Trophoblast cell (in vitro differentiated cells and primary cell): ENCODE results near the gene MDM4.
A peak's percentile ranks its signal among the peaks of the same experiment; 100 is the strongest.

ENCODE experiments used
- DNase-seq, 2 donors: peaks; one replicate each; pipeline ENCODE4 v3.0.0-alpha.2; 2016
- H2AFZ ChIP-seq: 2 replicates; pipeline ENCODE4 v1.6.1; 2013; ENCODE audit warnings: low read length, moderate library complexity, mild to moderate bottlenecking; ENCODE audit not compliant: insufficient read depth, poor library complexity
- H2AK5ac ChIP-seq: 2 replicates; pipeline ENCODE4 v1.6.1; 2013; ENCODE audit warnings: mild to moderate bottlenecking, low read length
- H2BK120ac ChIP-seq: 2 replicates; pipeline ENCODE4 v1.6.1; 2013; ENCODE audit warnings: low read length, mild to moderate bottlenecking, moderate library complexity; ENCODE audit not compliant: insufficient read depth, poor library complexity
- H2BK12ac ChIP-seq: 2 replicates; pipeline ENCODE4 v1.6.1; 2013; ENCODE audit warnings: mild to moderate bottlenecking, low read length, moderate library complexity
- H2BK5ac ChIP-seq: 2 replicates; pipeline ENCODE4 v1.6.1; 2013; ENCODE audit warnings: low read length, low read depth, moderate library complexity, mild to moderate bottlenecking; ENCODE audit not compliant: poor library complexity
- H3K14ac ChIP-seq: 2 replicates; pipeline ENCODE4 v1.6.1; 2013; ENCODE audit warnings: mild to moderate bottlenecking, low read length
- H3K18ac ChIP-seq: 2 replicates; pipeline ENCODE4 v1.6.1; 2013; ENCODE audit warnings: mild to moderate bottlenecking, low read length
- H3K23ac ChIP-seq: 2 replicates; pipeline ENCODE4 v1.6.1; 2013; ENCODE audit warnings: low read length
- H3K27ac ChIP-seq: 2 replicates; pipeline ENCODE4 v1.5.1; 2013; ENCODE audit warnings: low read depth, mild to moderate bottlenecking, inconsistent platforms, low read length, moderate library complexity
- H3K27me3 ChIP-seq: 2 replicates; pipeline ENCODE4 v1.6.1; 2013; ENCODE audit warnings: inconsistent platforms, mild to moderate bottlenecking, low read length, moderate library complexity; ENCODE audit not compliant: insufficient read depth
- H3K36me3 ChIP-seq, 2 experiments: 1 replicate in 1 of 2; 2 replicates in 1 of 2; pipeline ENCODE4 v1.6.1; 2013; ENCODE audit warnings: low read length in 2 of 2, mild to moderate bottlenecking in 2 of 2, moderate library complexity in 1 of 2; ENCODE audit not compliant: insufficient read depth in 2 of 2, control insufficient read depth in 1 of 2
- H3K4ac ChIP-seq: 2 replicates; pipeline ENCODE4 v1.6.1; 2013; ENCODE audit warnings: low read depth, mild to moderate bottlenecking, low read length, moderate library complexity
- H3K4me1 ChIP-seq, 2 experiments: 1 replicate in 1 of 2; 2 replicates in 1 of 2; pipeline ENCODE4 v1.6.1; 2013; ENCODE audit warnings: low read length in 2 of 2, mild to moderate bottlenecking in 2 of 2, moderate library complexity in 1 of 2; ENCODE audit not compliant: insufficient read depth in 2 of 2, control insufficient read depth in 1 of 2
- H3K4me2 ChIP-seq: 2 replicates; pipeline ENCODE4 v1.6.1; 2013; ENCODE audit warnings: inconsistent platforms, mild to moderate bottlenecking, low read length, moderate library complexity
- H3K4me3 ChIP-seq: 2 replicates; pipeline ENCODE4 v1.5.1; 2013; ENCODE audit warnings: mild to moderate bottlenecking, low read depth, low read length, inconsistent platforms
- H3K79me1 ChIP-seq: one replicate; pipeline ENCODE4 v1.6.1; 2013; ENCODE audit warnings: low read length
- H3K79me2 ChIP-seq: 2 replicates; pipeline ENCODE4 v1.6.1; 2013; ENCODE audit warnings: low read length, mild to moderate bottlenecking; ENCODE audit not compliant: control insufficient read depth, insufficient read depth, poor library complexity
- H3K9ac ChIP-seq: 2 replicates; pipeline ENCODE4 v1.6.1; 2013; ENCODE audit warnings: mild to moderate bottlenecking, low read length
- H3K9me3 ChIP-seq: 2 replicates; pipeline ENCODE4 v1.6.1; 2013; ENCODE audit warnings: low read depth, mild to moderate bottlenecking, control low read depth, inconsistent platforms, low read length; ENCODE audit not compliant: insufficient read depth
- H4K12ac ChIP-seq: 2 replicates; pipeline ENCODE4 v1.6.1; 2013; ENCODE audit warnings: low read depth, mild to moderate bottlenecking, low read length, moderate library complexity
- H4K8ac ChIP-seq: 2 replicates; pipeline ENCODE4 v1.6.1; 2013; ENCODE audit warnings: low read depth, mild to moderate bottlenecking, low read length, moderate library complexity
- H4K91ac ChIP-seq: one replicate; pipeline ENCODE4 v1.6.1; 2013; ENCODE audit warnings: low read depth, mild to moderate bottlenecking, low read length, moderate library complexity
- WGBS: extraction: QIAGEN DNeasy Blood & Tissue Kit; methylation state at CpG from one replicate; pipeline ENCODE4 v1.1.7; 2013; ENCODE audit warnings: missing lambda C conversion rate; ENCODE audit not compliant: insufficient read length, insufficient coverage; ENCODE audit errors: extremely low coverage; 5-methylcytosine and 5-hydroxymethylcytosine counted together

The MDM4 gene

DNA sequence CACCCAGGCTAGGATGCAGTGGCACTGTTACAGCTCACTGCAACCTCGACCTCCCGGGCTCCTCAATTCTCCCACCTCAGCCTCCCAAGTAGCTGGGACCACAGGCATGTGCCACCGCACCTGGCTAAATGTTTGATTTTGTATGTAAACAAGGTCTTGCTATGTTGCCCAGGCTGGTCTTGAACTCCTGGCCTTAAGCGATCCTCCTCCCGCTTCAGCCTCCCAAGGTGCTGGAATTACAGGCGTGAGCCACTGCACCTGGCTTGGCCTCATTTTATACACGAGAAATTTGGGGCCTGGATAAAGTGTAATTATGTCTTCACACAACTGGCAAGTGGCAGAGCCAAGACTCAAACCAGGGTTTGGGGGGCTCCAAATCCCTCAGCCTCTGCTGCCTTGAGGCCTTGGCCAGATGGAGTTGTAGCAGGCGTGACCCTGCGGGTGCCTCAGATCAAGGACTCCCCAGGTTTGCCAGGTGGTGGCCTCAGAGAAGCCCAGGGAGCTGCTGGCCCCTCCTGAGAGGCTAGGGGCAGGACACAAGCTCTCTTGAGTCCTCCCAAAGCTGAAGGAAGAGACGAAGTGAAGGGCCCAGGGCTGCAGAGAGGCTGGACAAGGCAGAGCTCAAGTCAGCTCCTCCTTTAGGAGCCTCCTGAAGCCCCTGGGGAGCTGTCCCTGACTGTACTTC, 61.7 kb downstream of the MDM4 start:
- no peak overlapping the region for H3K18ac ChIP-seq
- peaks cover 23 to 36% of the 10 kb centered on the region in 2 experiments for H3K4me1 ChIP-seq
- WGBS: no CpG with 5 or more reads among the region's 10 CpGs
- no peak overlapping the region for H2AFZ ChIP-seq
- H4K8ac ChIP-seq: no peak overlapping the region
- no peak for DNase-seq
- H3K79me1 ChIP-seq: peaks cover 18% of the 10 kb centered on the region
- H3K14ac ChIP-seq: no peak overlapping the region
- no peak overlapping the region for H3K9ac ChIP-seq
- no peak overlapping the region for H3K27ac ChIP-seq
- H3K4me2 ChIP-seq: no peak overlapping the region
- H3K4me3 ChIP-seq: no peak overlapping the region
- no peak overlapping the region for H3K23ac ChIP-seq
- no peak overlapping the region for H4K12ac ChIP-seq
- no peak overlapping the region for H4K91ac ChIP-seq
- H2AK5ac ChIP-seq: no peak overlapping the region
- H3K79me2 ChIP-seq: peaks cover 5% of the 10 kb centered on the region
- no peak overlapping the region for H3K4ac ChIP-seq
- H3K27me3 ChIP-seq: no peaks in the 10 kb centered on the region
- H2BK12ac ChIP-seq: no peak overlapping the region
- no peak overlapping the region for H2BK120ac ChIP-seq
- no peaks in the 10 kb centered on the region for H3K36me3 ChIP-seq
- H3K9me3 ChIP-seq: no peaks in the 10 kb centered on the region
- no peak overlapping the region for H2BK5ac ChIP-seq

DNA sequence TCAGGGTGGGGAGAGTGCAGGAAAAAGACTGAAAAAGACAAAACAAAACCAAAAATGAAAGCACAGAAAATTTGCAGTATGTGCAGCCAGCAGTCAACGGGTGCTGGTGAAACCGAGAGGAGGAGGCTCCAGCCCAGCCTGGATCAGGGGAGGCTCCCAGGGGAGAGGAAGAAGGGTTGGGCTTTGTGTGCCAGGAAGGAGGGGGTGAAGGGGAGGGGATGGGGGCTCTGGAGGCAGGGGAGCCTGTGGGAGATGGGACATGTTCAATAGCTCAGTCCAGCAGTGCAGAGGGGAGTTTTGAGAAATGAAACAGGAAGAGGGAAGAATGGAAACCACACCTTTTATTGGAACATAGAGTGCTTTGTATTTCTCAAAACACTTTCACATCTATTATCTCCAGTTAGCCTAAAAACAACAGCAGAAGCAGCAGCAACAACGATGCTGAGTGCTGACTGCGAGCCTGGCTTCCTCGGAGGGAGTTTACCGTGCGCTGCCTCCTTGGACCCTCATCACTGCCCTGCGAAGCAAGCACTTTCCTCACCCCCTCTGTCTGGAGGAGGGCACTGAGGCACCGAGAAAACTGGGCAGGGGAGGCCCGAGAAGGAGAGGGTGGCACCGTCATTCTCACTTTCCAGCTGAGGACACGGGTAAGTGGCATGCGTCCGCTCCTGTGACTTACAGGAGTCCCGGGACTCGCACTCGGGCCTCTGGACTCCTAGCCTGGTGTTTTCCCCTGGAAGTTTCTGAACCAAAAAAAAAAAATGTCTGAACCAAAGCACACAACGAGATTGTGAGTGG, 62.9 kb downstream of the MDM4 start:
- Histone ChIP-seq H2AFZ (peak overlapping the region; percentile 8), H3K27me3 (no peaks in the 10 kb centered on the region), H3K18ac (no peak overlapping the region), H3K14ac (no peak overlapping the region), H3K4me2 (no peak overlapping the region), H2AK5ac (no peak overlapping the region), H3K79me1 (peaks cover 12% of the 10 kb centered on the region), H2BK5ac (no peak overlapping the region), H2BK12ac (peak overlapping the region; percentile 5), H3K9me3 (no peaks in the 10 kb centered on the region), H3K4me1 (peaks cover 15 to 27% of the 10 kb centered on the region in 2 experiments), H3K23ac (no peak overlapping the region), H3K4ac (no peak overlapping the region), H3K27ac (no peak overlapping the region), H4K12ac (no peak overlapping the region), H3K36me3 (no peaks in the 10 kb centered on the region), H3K79me2 (peaks cover 5% of the 10 kb centered on the region), H4K91ac (no peak overlapping the region), H4K8ac (no peak overlapping the region), H3K4me3 (no peak overlapping the region), H2BK120ac (no peak overlapping the region), H3K9ac (no peak overlapping the region)
- no CpG with 5 or more reads among the region's 18 CpGs for WGBS
- no peak for DNase-seq

DNA sequence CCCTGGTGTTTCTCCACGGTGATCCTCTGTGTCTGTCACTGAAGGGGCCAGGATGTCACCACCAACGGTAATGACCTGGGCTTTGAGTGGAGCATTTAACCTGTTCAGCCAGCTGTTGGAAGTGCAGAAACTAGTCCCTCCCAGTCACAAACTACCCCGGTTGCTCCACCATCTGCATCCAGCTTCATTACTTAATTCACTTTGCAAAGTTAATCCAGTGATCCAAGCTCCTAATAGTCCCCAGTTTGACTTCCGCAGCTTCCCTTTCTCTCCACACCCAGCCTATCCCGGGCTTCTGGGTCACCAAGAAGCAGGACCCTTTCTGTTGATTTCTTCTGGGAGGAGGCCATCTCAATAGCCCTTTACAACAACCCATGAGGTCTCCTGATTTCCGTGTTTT, 63.5 kb downstream of the MDM4 start:
- Histone ChIP-seq H4K91ac (no peak overlapping the region), H3K23ac (no peak overlapping the region), H2AFZ (no peak overlapping the region), H2AK5ac (no peak overlapping the region), H3K27ac (no peak overlapping the region), H2BK120ac (no peak overlapping the region), H3K4me1 (peaks cover 12 to 25% of the 10 kb centered on the region in 2 experiments), H4K12ac (no peak overlapping the region), H3K4ac (no peak overlapping the region), H3K14ac (no peak overlapping the region), H3K9me3 (no peaks in the 10 kb centered on the region), H2BK12ac (no peak overlapping the region), H4K8ac (no peak overlapping the region), H3K18ac (no peak overlapping the region), H3K9ac (no peak overlapping the region), H3K79me2 (peaks cover 5% of the 10 kb centered on the region), H3K4me3 (no peak overlapping the region), H3K4me2 (no peak overlapping the region), H3K79me1 (peaks cover 9% of the 10 kb centered on the region), H3K36me3 (no peaks in the 10 kb centered on the region), H3K27me3 (no peaks in the 10 kb centered on the region), H2BK5ac (no peak overlapping the region)
- no CpG with 5 or more reads among the region's 6 CpGs for WGBS
- DNase-seq: no peak

DNA sequence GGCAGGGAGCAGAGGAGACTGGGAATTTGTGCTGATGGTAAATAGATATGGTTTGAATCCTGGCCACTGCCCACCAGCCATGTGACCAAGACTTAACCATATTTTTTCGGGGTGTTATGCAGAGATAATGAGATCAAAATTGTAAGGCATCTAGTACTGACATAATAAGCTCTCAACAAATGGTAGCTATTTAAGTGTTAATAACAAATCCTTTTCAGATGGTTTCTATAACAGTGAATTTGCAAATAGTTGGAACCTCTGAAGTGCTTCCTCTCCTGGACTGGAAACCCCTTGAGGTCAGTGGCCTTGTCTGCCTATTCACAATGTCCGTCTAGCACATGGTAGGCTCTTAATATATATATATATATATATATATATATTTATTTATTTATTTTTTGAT, 64.7 kb downstream of the MDM4 start:
- no peak overlapping the region for H3K27ac ChIP-seq
- no peak overlapping the region for H4K12ac ChIP-seq
- peaks cover 6 to 23% of the 10 kb centered on the region in 2 experiments for H3K4me1 ChIP-seq
- H3K14ac ChIP-seq: no peak overlapping the region
- H2AFZ ChIP-seq: no peak overlapping the region
- H3K79me1 ChIP-seq: peaks cover 3% of the 10 kb centered on the region
- WGBS: no CpG with 5 or more reads among the region's 2 CpGs
- H3K36me3 ChIP-seq: no peaks in the 10 kb centered on the region
- no peak overlapping the region for H3K4ac ChIP-seq
- H3K4me3 ChIP-seq: no peak overlapping the region
- H3K23ac ChIP-seq: no peak overlapping the region
- no peak overlapping the region for H3K18ac ChIP-seq
- peaks cover 3% of the 10 kb centered on the region for H3K79me2 ChIP-seq
- H4K8ac ChIP-seq: no peak overlapping the region
- no peak overlapping the region for H3K4me2 ChIP-seq
- no peak overlapping the region for H2AK5ac ChIP-seq
- no peaks in the 10 kb centered on the region for H3K9me3 ChIP-seq
- no peak overlapping the region for H2BK5ac ChIP-seq
- no peak for DNase-seq
- H4K91ac ChIP-seq: no peak overlapping the region
- no peak overlapping the region for H3K9ac ChIP-seq
- H2BK120ac ChIP-seq: no peak overlapping the region
- H3K27me3 ChIP-seq: no peaks in the 10 kb centered on the region
- H2BK12ac ChIP-seq: no peak overlapping the region
